Frontal cortex (tissue), 1 donor: ENCODE results near the gene SDHAF4. TPM values are rescaled to one million over a fixed set of nuclear protein-coding genes. Genes with fewer than 3 reads are reported as not detected.

Experiments used
- total RNA-seq: library from RNA; depleted of rRNA; stranded (reverse); fragments of >200 nt; gene quantifications from one replicate; pipeline ENCODE4 v1.2.3, GENCODE V29; 2014

Gene SDHAF4
- total RNA-seq, 1 donor from 2014 or later: 33.4 TPM

Other genes with a start within 250 kb of the SDHAF4 start
- gene FAM135A, start 153.4 kb upstream of the SDHAF4 start, total RNA-seq: 151 TPM
- 71.3 TPM for gene SMAP1, start 101.0 kb downstream of the SDHAF4 start, total RNA-seq